ENCODE results near the gene GOSR2.
"Not testable (repeated sequence)": the region's sequence is repeated elsewhere in the genome, so short reads cannot be mapped to it uniquely, and the experiment has no call there.

The GOSR2 gene

DNA sequence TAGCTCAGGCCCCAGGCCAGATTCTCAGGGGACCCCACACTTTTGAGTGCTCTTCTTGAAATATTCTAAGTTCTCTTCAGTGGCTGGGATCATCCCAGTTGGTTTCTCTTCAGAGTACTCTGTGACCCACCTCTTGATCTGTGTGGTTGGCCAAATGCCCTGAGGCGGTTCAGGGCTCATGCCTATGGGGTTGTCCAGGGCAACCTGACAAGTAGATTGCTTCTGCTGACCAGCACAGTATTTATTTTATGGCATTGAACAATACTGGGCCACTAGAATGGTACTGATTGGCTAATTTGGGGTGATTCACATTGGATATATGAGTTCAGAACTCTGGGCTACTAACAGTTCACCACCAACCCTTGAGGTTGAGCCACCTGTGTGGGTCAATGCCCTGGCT, 7.4 kb upstream of the GOSR2 start:
- no peaks in the 10 kb centered on the region for H3K4me1 Mint-ChIP-seq
- H3K27ac Mint-ChIP-seq, result no peak overlapping the region
- no peak for TF ChIP-seq CTCF (IDR thresholded peaks at IDR 0.05; ENCODE audit: unreplicated experiment in 3 of 3)
- H3K4me3 Mint-ChIP-seq, result no peak overlapping the region
- no peaks in the 10 kb centered on the region for H3K36me3 Mint-ChIP-seq (ENCODE audit: low read depth)
- no peaks in the 10 kb centered on the region for H3K9me3 Mint-ChIP-seq
- peaks cover 16% of the 10 kb centered on the region for H3K27me3 Mint-ChIP-seq (ENCODE audit: low read depth)

GRCh38 chr17:46916211-46916610, 6.7 kb upstream of the GOSR2 start:
- no peak overlapping the region for H3K27ac Mint-ChIP-seq
- H3K36me3 Mint-ChIP-seq (ENCODE audit: low read depth), result no peaks in the 10 kb centered on the region

GRCh38 chr17:46916623-46917022, 6.3 kb upstream of the GOSR2 start:
- no peaks in the 10 kb centered on the region for H3K36me3 Mint-ChIP-seq (ENCODE audit: low read depth)
- no peak overlapping the region for H3K27ac Mint-ChIP-seq
- H3K4me3 Mint-ChIP-seq, result no peak overlapping the region
- H3K4me1 Mint-ChIP-seq, result no peaks in the 10 kb centered on the region
- peaks cover 13% of the 10 kb centered on the region for H3K27me3 Mint-ChIP-seq (ENCODE audit: low read depth)
- H3K9me3 Mint-ChIP-seq, result no peaks in the 10 kb centered on the region
- TF ChIP-seq CTCF (IDR thresholded peaks at IDR 0.05; ENCODE audit: unreplicated experiment in 3 of 3), result no peak

More at GRCh38 chr17:46916211-46916610, 6.7 kb upstream of the GOSR2 start:
- no peak overlapping the region for H3K4me3 Mint-ChIP-seq
- H3K4me1 Mint-ChIP-seq, result no peaks in the 10 kb centered on the region
- H3K9me3 Mint-ChIP-seq, result no peaks in the 10 kb centered on the region
- peaks cover 13% of the 10 kb centered on the region for H3K27me3 Mint-ChIP-seq (ENCODE audit: low read depth)
- no peak for TF ChIP-seq CTCF (IDR thresholded peaks at IDR 0.05; ENCODE audit: unreplicated experiment in 3 of 3)

GRCh38 chr17:46917041-46917440, 5.9 kb upstream of the GOSR2 start:
- no peak overlapping the region for H3K27ac Mint-ChIP-seq
- H3K9me3 Mint-ChIP-seq, result no peaks in the 10 kb centered on the region
- peaks cover 13% of the 10 kb centered on the region for H3K27me3 Mint-ChIP-seq (ENCODE audit: low read depth)
- no peaks in the 10 kb centered on the region for H3K36me3 Mint-ChIP-seq (ENCODE audit: low read depth)
- H3K4me3 Mint-ChIP-seq, result no peak overlapping the region
- no peak for TF ChIP-seq CTCF (IDR thresholded peaks at IDR 0.05; ENCODE audit: unreplicated experiment in 3 of 3)
- no peaks in the 10 kb centered on the region for H3K4me1 Mint-ChIP-seq

GRCh38 chr17:46917516-46917915, 5.4 kb upstream of the GOSR2 start:
- H3K27ac Mint-ChIP-seq, result no peak overlapping the region
- no peak for TF ChIP-seq CTCF (IDR thresholded peaks at IDR 0.05; ENCODE audit: unreplicated experiment in 3 of 3)
- H3K27me3 Mint-ChIP-seq (ENCODE audit: low read depth), result peaks cover 10% of the 10 kb centered on the region
- H3K4me1 Mint-ChIP-seq, result no peaks in the 10 kb centered on the region
- H3K9me3 Mint-ChIP-seq, result no peaks in the 10 kb centered on the region
- H3K4me3 Mint-ChIP-seq, result no peak overlapping the region
- no peaks in the 10 kb centered on the region for H3K36me3 Mint-ChIP-seq (ENCODE audit: low read depth)

- Mint-ChIP-seq H3K4me3 (peak overlapping the region; percentile 78 to 88 (median 85)), H3K4me1 (peaks cover 32% of the 10 kb centered on the region), H3K27ac (peak overlapping the region; percentile 68 to 100 (median 100))
- not testable (repeated sequence) for H3K36me3 Mint-ChIP-seq (ENCODE audit: low read depth); H3K9me3 Mint-ChIP-seq; H3K27me3 Mint-ChIP-seq (ENCODE audit: low read depth)
These were observed 998 bp upstream of the GOSR2 start for GRCh38 chr17:46921962-46922361.
